H1 (cell line): ENCODE measurements around the gene TRIM71. TPM values are rescaled to one million over a fixed set of nuclear protein-coding genes. Genes with fewer than 3 reads are reported as not detected.

Source experiments
- CTCF ChIA-PET: fragments of 300-600 bp; sonication (Branson Sonifier 250); formaldehyde crosslinking; loops from one replicate; lab custom pipeline; 2021; ENCODE audit not compliant: partially characterized antibody; lab: Charles Lee
- POLR2A ChIA-PET: fragments of 300-600 bp; sonication (Branson Sonifier 250); formaldehyde crosslinking; loops from one replicate; lab custom pipeline; 2021; ENCODE audit warnings: inconsistent platforms; ENCODE audit not compliant: partially characterized antibody; lab: Charles Lee
- DNase-seq, 2 experiments: peaks; one replicate each; pipeline versions ENCODE4 v3.0.0 to v3.0.0-alpha.2; 2010 to 2022; ENCODE audit warnings: low spot score in 2 of 2, low read depth in 1 of 2, mixed read lengths in 1 of 2
- FAIRE-seq: peaks from 2 replicates; lab custom pipeline; 2011; peaks lifted over from hg19 to GRCh38; lab: Jason Lieb, UNC
- H2AFZ ChIP-seq: 2 replicates; pipeline ENCODE4 v1.8.1; 2012; ENCODE audit warnings: low read length, inconsistent platforms
- H2AK5ac ChIP-seq: 2 replicates; pipeline ENCODE4 v1.6.1; 2013; ENCODE audit warnings: low read depth, low read length
- H2BK120ac ChIP-seq: replicated peaks from 2 replicates; pipeline ENCODE3; 2013; ENCODE audit warnings: low read depth, low read length, inconsistent platforms
- H2BK12ac ChIP-seq: 2 replicates; pipeline ENCODE4 v1.6.1; 2013; ENCODE audit warnings: low read depth, low read length
- H2BK15ac ChIP-seq: 2 replicates; pipeline ENCODE4 v1.6.1; 2013; ENCODE audit warnings: low read length
- H2BK20ac ChIP-seq: 2 replicates; pipeline ENCODE4 v1.6.1; 2013; ENCODE audit warnings: low read length
- H2BK5ac ChIP-seq: 2 replicates; pipeline ENCODE4 v1.6.1; 2013; ENCODE audit warnings: low read depth, low read length
- H3K14ac ChIP-seq: 2 replicates; pipeline ENCODE4 v1.6.1; 2013; ENCODE audit warnings: inconsistent platforms; ENCODE audit not compliant: insufficient read length
- H3K18ac ChIP-seq: 2 replicates; pipeline ENCODE4 v1.6.1; 2013; ENCODE audit warnings: low read length; ENCODE audit errors: extremely low read depth
- H3K23ac ChIP-seq: 2 replicates; pipeline ENCODE4 v1.6.1; 2013; ENCODE audit warnings: inconsistent platforms; ENCODE audit not compliant: insufficient read length
- H3K23me2 ChIP-seq: 2 replicates; pipeline ENCODE4 v1.6.1; 2013; ENCODE audit warnings: low read depth, low read length
- H3K27ac ChIP-seq: 2 replicates; pipeline ENCODE4 v1.6.1; 2011; ENCODE audit warnings: low read depth, low read length, inconsistent platforms
- H3K27me3 ChIP-seq, 4 experiments: replicated peaks in 1 of 4; 1 replicate in 1 of 4; 2 replicates in 3 of 4; pipeline versions ENCODE4 v1.6.1 to v1.8.1; 2011 to 2013; ENCODE audit warnings: low read length in 3 of 4, mild to moderate bottlenecking in 3 of 4, inconsistent platforms in 2 of 4, mixed read lengths in 2 of 4, moderate library complexity in 1 of 4; ENCODE audit not compliant: control insufficient read depth in 3 of 4, insufficient read depth in 3 of 4; ENCODE audit errors: extremely low read depth in 1 of 4
- H3K36me3 ChIP-seq, 4 experiments: 2 replicates each; pipeline versions ENCODE4 v1.6.1 to v1.8.1; 2011 to 2013; ENCODE audit warnings: mild to moderate bottlenecking in 4 of 4, low read length in 3 of 4, moderate library complexity in 2 of 4, control low read depth in 1 of 4, inconsistent platforms in 1 of 4; ENCODE audit not compliant: insufficient read depth in 4 of 4, control insufficient read depth in 2 of 4
- H3K4ac ChIP-seq: replicated peaks from 2 replicates; pipeline ENCODE3; 2013; ENCODE audit warnings: low read length, low read depth, mixed read lengths, inconsistent platforms; ENCODE audit not compliant: insufficient read length
- H3K4me1 ChIP-seq, 4 experiments: replicated peaks in 1 of 4; 1 replicate in 1 of 4; 2 replicates in 3 of 4; pipeline versions ENCODE4 v1.6.1 to v1.8.1; 2011 to 2013; ENCODE audit warnings: low read length in 3 of 4, inconsistent platforms in 2 of 4, mixed read lengths in 1 of 4; ENCODE audit not compliant: insufficient read depth in 4 of 4, control insufficient read depth in 3 of 4
- H3K4me2 ChIP-seq, 2 experiments: 2 replicates each; pipeline versions ENCODE4 v1.6.1 to v1.8.1; 2011 to 2013; ENCODE audit warnings: low read depth in 2 of 2, low read length in 2 of 2, control low read depth in 1 of 2, inconsistent platforms in 1 of 2, mild to moderate bottlenecking in 1 of 2; ENCODE audit not compliant: insufficient read depth in 1 of 2
- H3K4me3 ChIP-seq, 4 experiments: fragments of 200-600, 300-600 bp in 1 of 4; sonication (generic), shearing (Covaris generic), sonication (Bioruptor Twin) in 1 of 4; 2 replicates each; pipeline versions ENCODE4 v1.5.1 to v1.8.1; 2011 to 2016; ENCODE audit warnings: low read length in 4 of 4, low read depth in 3 of 4, control low read depth in 2 of 4, inconsistent platforms in 2 of 4, mild to moderate bottlenecking in 2 of 4, mixed read lengths in 1 of 4, moderate library complexity in 1 of 4; ENCODE audit not compliant: insufficient read depth in 2 of 4; ENCODE audit errors: extremely low read depth in 1 of 4
- H3K56ac ChIP-seq: replicated peaks from 2 replicates; pipeline ENCODE3; 2013; ENCODE audit warnings: low read depth, mild to moderate bottlenecking, mixed read lengths, low read length, inconsistent platforms; ENCODE audit not compliant: insufficient read length
- H3K79me1 ChIP-seq: 2 replicates; pipeline ENCODE4 v1.6.1; 2013; ENCODE audit warnings: low read depth, low read length, control low read depth
- H3K79me2 ChIP-seq, 2 experiments: 2 replicates each; pipeline versions ENCODE4 v1.6.1 to v1.8.1; 2012 to 2013; ENCODE audit warnings: low read length in 2 of 2, mild to moderate bottlenecking in 2 of 2, inconsistent platforms in 1 of 2; ENCODE audit not compliant: insufficient read depth in 2 of 2, control insufficient read depth in 1 of 2
- H3K9ac ChIP-seq, 4 experiments: replicated peaks in 1 of 4; 1 replicate in 1 of 4; 2 replicates in 3 of 4; pipeline versions ENCODE4 v1.6.1 to v1.8.1; 2011 to 2013; ENCODE audit warnings: low read depth in 3 of 4, low read length in 3 of 4, control low read depth in 2 of 4, mild to moderate bottlenecking in 2 of 4, moderate library complexity in 2 of 4, inconsistent platforms in 1 of 4; ENCODE audit errors: extremely low read depth in 1 of 4
- H3K9me3 ChIP-seq, 2 experiments: 2 replicates each; pipeline versions ENCODE4 v1.6.1 to v1.8.1; 2012 to 2013; ENCODE audit warnings: mild to moderate bottlenecking in 2 of 2, moderate library complexity in 2 of 2, control low read depth in 1 of 2, inconsistent platforms in 1 of 2, low read depth in 1 of 2, low read length in 1 of 2, mixed read lengths in 1 of 2; ENCODE audit not compliant: insufficient read depth in 2 of 2
- H4K20me1 ChIP-seq, 2 experiments: replicated peaks in 1 of 2; 2 replicates each; pipeline versions ENCODE3 to v1.8.1; 2011 to 2013; ENCODE audit warnings: inconsistent platforms in 2 of 2, low read length in 2 of 2, mild to moderate bottlenecking in 1 of 2; ENCODE audit not compliant: insufficient read depth in 2 of 2, control insufficient read depth in 1 of 2
- H4K5ac ChIP-seq: 2 replicates; pipeline ENCODE4 v1.6.1; 2013; ENCODE audit warnings: low read length, low read depth, mixed read lengths, inconsistent platforms; ENCODE audit not compliant: insufficient read length
- H4K8ac ChIP-seq: 2 replicates; pipeline ENCODE4 v1.8.0; 2013; ENCODE audit warnings: mild to moderate bottlenecking, moderate library complexity, low read length, inconsistent platforms; ENCODE audit not compliant: insufficient read depth; ENCODE audit errors: extremely low read depth
- H4K91ac ChIP-seq: replicated peaks from 2 replicates; pipeline ENCODE3; 2013; ENCODE audit warnings: low read length, mixed read lengths, inconsistent platforms; ENCODE audit not compliant: insufficient read length
- BACH1 ChIP-seq: IDR thresholded peaks from 2 replicates; pipeline ENCODE4 v1.6.1; 2012; ENCODE audit warnings: low read length, improper control_type of control experiment
- POLR2A ChIP-seq, 2 experiments: IDR thresholded peaks; 1 replicate in 1 of 2; 2 replicates in 1 of 2; pipeline ENCODE4 v1.6.1; 2011; ENCODE audit warnings: low read depth in 2 of 2, low read length in 2 of 2, mild to moderate bottlenecking in 2 of 2; ENCODE audit errors: control extremely low read depth in 1 of 2
- WGBS, 2 experiments: shearing (Covaris generic) in 1 of 2; methylation state at CpG; one replicate each; pipeline versions ENCODE4 v1.1.6 to v1.1.7; 2013 to 2015; ENCODE audit warnings: low lambda C conversion rate in 2 of 2, mixed read lengths in 2 of 2, inconsistent platforms in 1 of 2, low coverage in 1 of 2, missing lambda C conversion rate in 1 of 2; ENCODE audit not compliant: insufficient replicate concordance in 2 of 2, insufficient coverage in 1 of 2, insufficient read length in 1 of 2; ENCODE audit errors: extremely low coverage in 1 of 2, missing lambda C conversion rate in 1 of 2; 5-methylcytosine and 5-hydroxymethylcytosine counted together
- polyA plus RNA-seq, 7 experiments: library from polyadenylated mRNA; depleted of rRNA in 3 of 7; stranded (reverse) in 5 of 7; unstranded in 2 of 7; fragments of >200 nt in 5 of 7; fragments of 200-250 nt in 2 of 7; gene quantifications; 1 replicate in 5 of 7; 2 replicates in 1 of 7; 4 replicates in 1 of 7; pipeline versions ENCODE4 v1.2.1 to v1.2.3, GENCODE V29; 2011 to 2013; ENCODE audit warnings: missing spikeins in 2 of 7, mixed read lengths in 2 of 7
- total RNA-seq: library from RNA; stranded (reverse); fragmentation: NEBNext Ultra II Directional; extraction: Animal tissue kit (Norgen Biotek cat#: 25700); gene quantifications from 2 replicates; pipeline ENCODE4 v1.2.1, GENCODE V29; 2021
- TF ChIP-seq, protein P1 (sequence below): IDR thresholded peaks from 2 replicates; pipeline ENCODE4 v1.6.1; 2012; ENCODE audit warnings: inconsistent platforms
- TF ChIP-seq, protein P2 (sequence below): IDR thresholded peaks from 2 replicates; pipeline ENCODE4 v1.6.1; 2011; ENCODE audit warnings: low read length, improper control_type of control experiment

Gene TRIM71
- total and polyA plus RNA-seq, 2 of the 8 experiments (the other 6 are each of a cell fraction or from before 2014, with no cell fraction given) = 53.7 to 293 TPM

DNA sequence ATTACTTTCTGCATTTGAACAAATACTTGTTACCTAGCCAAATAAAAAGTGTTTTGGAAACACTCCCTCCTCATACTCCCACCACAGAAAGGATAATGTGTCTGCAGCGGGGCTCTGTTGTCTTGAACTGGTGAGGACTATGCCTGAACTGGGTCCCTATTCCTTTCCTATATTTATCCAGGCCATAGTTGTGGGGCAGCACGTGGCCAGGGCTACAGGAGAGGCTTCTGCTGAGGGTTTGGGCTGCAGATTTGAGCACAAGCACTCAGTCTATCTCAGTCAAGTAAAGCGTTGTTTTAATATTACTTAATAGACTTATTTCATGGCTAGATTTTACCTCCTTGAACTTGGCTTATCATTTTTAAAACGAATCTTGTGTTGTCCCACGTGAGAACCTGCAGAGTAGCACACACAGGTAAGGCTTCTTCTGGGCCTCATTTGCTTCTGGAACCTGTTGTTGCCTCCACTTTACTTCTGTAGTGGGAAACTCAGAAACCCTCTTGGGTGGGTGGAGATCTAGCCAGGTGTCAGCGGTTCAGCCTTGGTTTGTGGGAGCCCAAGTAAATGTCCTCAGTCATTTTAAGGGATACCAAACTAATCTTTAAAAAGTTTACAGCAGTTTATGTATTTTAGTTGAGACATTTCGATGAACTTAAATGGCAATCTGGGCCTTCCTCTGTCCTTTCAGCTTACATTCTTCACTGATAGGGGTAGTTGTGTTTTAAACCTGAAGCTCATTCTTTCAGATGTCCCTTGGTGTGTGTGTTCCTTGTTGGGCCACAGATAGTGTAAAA lies 51.1 kb downstream of the TRIM71 start:
- H3K4me3 ChIP-seq = peak overlapping the region; percentile 32 to 51 (median 42); a peak in 6 of 8 replicates

More for the DNA sequence above, 51.1 kb downstream of the TRIM71 start:
- CTCF ChIA-PET = interaction anchor here (0.8 to 5.1 kb wide), 8 partner anchors 9 to 63 kb away, joined by 3 to 34 read pairs (median 4); no protein-coding TSS in a partner anchor
- peak overlapping the region; percentile 89 for H2BK120ac ChIP-seq
- H3K23me2 ChIP-seq = peaks cover 3% of the 10 kb centered on the region; the same call in 1 of the 2 replicates
- peaks cover 74 to 98% of the 10 kb centered on the region in 2 experiments for H3K79me2 ChIP-seq
- H3K27me3 ChIP-seq = no peaks in the 10 kb centered on the region
- no peak overlapping the region; the same call in 1 of the 2 replicates for H4K8ac ChIP-seq
- peak overlapping the region; percentile 66 to 98 for H3K4me2 ChIP-seq
- peak overlapping the region; percentile 100 for H2BK5ac ChIP-seq
- DNase-seq (no peak), FAIRE-seq (no peak)
- H4K5ac ChIP-seq = peak overlapping the region; percentile 86
- H2BK12ac ChIP-seq = peak overlapping the region; percentile 100
- H3K4me1 ChIP-seq = peaks cover 48 to 72% (median 69%) of the 10 kb centered on the region in 4 experiments
- WGBS, 2 experiments = 20% methylated on average over 7 of the region's 7 CpGs; no CpG with 5 or more reads in 1 of the 2 experiments
- H3K56ac ChIP-seq = peak overlapping the region; percentile 43
- no peak overlapping the region for H3K23ac ChIP-seq
- TF ChIP-seq, protein P1, sequence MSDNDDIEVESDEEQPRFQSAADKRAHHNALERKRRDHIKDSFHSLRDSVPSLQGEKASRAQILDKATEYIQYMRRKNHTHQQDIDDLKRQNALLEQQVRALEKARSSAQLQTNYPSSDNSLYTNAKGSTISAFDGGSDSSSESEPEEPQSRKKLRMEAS = peak; percentile 83
- no peak for TF ChIP-seq BACH1
- 0 out of 3 replicates have a peak, but pooled peaks of 1 of the 2 experiments have one; percentile 23 for TF ChIP-seq POLR2A (IDR thresholded peaks at IDR 0.05; ENCODE audit: control extremely low read depth in 1 of 2, low read depth in 2 of 2, low read length in 2 of 2)
- TF ChIP-seq, protein P2, sequence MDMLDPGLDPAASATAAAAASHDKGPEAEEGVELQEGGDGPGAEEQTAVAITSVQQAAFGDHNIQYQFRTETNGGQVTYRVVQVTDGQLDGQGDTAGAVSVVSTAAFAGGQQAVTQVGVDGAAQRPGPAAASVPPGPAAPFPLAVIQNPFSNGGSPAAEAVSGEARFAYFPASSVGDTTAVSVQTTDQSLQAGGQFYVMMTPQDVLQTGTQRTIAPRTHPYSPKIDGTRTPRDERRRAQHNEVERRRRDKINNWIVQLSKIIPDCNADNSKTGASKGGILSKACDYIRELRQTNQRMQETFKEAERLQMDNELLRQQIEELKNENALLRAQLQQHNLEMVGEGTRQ = peak; percentile 18; the same call in 1 of the 2 replicates
- TF ChIP-seq, all 59 proteins: peak for 3
- Histone ChIP-seq H2AK5ac (peak overlapping the region; percentile 100), H3K14ac (peak overlapping the region; percentile 63), H4K20me1 (peaks cover 52 to 54% of the 10 kb centered on the region in 2 experiments), H2AFZ (no peak overlapping the region), H3K9me3 (no peaks in the 10 kb centered on the region), H3K18ac (peak overlapping the region; percentile 95), H2BK20ac (peak overlapping the region; percentile 94), H3K9ac (peak overlapping the region in 3 of 4 experiments; percentile 39 to 96 (median 52); a peak in 6 of 7 replicates), H4K91ac (peak overlapping the region; percentile 70), H3K27ac (peak overlapping the region; percentile 91), H3K36me3 (peaks cover 1 to 12% (median 2%) of the 10 kb centered on the region in 4 experiments; a peak in 7 of 8 replicates), H2BK15ac (peak overlapping the region; percentile 94; the same call in 1 of the 2 replicates), H3K4ac (peak overlapping the region; percentile 88), H3K79me1 (peaks cover 26% of the 10 kb centered on the region)
- POLR2A ChIA-PET = interaction anchor here (0.7 to 8.2 kb wide), 24 partner anchors 10 to 89 kb away, joined by 3 to 104 read pairs (median 6); partner anchors contain the start of gene TRIM71
